ENCODE results near the gene GDPD1.

The GDPD1 gene

DNA sequence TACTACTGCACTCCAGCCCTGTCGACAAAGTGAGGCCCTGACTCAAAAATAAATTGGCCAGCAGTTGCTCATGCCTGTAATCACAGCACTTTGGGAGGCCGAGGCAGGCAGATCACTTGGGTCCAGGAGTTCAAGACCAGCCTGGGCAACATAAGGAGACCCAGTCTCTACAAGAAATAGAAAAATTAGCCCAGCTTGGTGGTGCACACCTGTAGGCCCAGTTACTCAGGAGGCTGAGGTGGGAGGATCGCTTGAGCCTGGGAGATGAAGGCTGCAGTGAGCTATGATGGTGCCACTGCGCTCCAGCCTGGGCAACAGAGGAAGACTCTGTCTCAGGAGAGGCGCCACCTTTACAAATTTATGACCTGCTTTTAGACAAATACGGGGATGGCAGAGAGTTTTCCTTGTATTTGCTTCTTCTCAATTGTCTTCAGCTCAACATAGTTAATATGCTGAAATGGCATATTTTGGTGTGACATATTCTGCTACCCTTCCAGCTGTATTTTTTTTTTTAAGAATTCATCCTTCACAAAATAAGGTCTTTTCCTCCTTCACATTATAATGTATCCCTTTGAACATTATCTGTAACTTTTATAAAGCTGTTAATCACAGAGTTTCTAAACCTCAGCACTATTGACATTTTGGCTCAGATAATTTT is 90.1 kb downstream of the GDPD1 start:
- Histone ChIP-seq H3K9me3 (ENCODE audit: control insufficient read depth, insufficient read depth, low read depth, low read length) (no peaks in the 10 kb centered on the region), H3K4me3 (ENCODE audit: low read depth, low read length) (no peak overlapping the region), H3K4me1 (ENCODE audit: control insufficient read depth, insufficient read depth, low read length) (no peaks in the 10 kb centered on the region), H3K27ac (ENCODE audit: extremely low read depth, low read depth, low read length) (no peak overlapping the region), H3K36me3 (ENCODE audit: control insufficient read depth in 2 of 2, insufficient read depth in 1 of 2, low read length in 2 of 2) (no peaks in the 10 kb centered on the region)
- TF ChIP-seq WT1 (tag by site-specific recombination; IDR thresholded peaks at IDR 0.05), result no peak
- TF ChIP-seq, protein P1, sequence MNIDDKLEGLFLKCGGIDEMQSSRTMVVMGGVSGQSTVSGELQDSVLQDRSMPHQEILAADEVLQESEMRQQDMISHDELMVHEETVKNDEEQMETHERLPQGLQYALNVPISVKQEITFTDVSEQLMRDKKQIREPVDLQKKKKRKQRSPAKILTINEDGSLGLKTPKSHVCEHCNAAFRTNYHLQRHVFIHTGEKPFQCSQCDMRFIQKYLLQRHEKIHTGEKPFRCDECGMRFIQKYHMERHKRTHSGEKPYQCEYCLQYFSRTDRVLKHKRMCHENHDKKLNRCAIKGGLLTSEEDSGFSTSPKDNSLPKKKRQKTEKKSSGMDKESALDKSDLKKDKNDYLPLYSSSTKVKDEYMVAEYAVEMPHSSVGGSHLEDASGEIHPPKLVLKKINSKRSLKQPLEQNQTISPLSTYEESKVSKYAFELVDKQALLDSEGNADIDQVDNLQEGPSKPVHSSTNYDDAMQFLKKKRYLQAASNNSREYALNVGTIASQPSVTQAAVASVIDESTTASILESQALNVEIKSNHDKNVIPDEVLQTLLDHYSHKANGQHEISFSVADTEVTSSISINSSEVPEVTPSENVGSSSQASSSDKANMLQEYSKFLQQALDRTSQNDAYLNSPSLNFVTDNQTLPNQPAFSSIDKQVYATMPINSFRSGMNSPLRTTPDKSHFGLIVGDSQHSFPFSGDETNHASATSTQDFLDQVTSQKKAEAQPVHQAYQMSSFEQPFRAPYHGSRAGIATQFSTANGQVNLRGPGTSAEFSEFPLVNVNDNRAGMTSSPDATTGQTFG (tag by site-specific recombination; IDR thresholded peaks at IDR 0.05; ENCODE audit: borderline replicate concordance), result no peak
- no peak for TF ChIP-seq ZBTB21 (tag by site-specific recombination; IDR thresholded peaks at IDR 0.05)
- TF ChIP-seq ZSCAN23 (tag by site-specific recombination; IDR thresholded peaks at IDR 0.05), result no peak
- TF ChIP-seq ZNF548 (tag by site-specific recombination; IDR thresholded peaks at IDR 0.05), result no peak
- TF ChIP-seq KLF9 (tag by site-specific recombination; IDR thresholded peaks at IDR 0.05; ENCODE audit: low read depth), result no peak
- TF ChIP-seq ZNF629 (tag by site-specific recombination; IDR thresholded peaks at IDR 0.05), result no peak
- no peak for TF ChIP-seq SETDB1 (IDR thresholded peaks at IDR 0.05; ENCODE audit: insufficient read length, low read length)
- no peak for TF ChIP-seq ZNF239 (tag by site-specific recombination; IDR thresholded peaks at IDR 0.05)
- TF ChIP-seq ZNF37A (tag by site-specific recombination; IDR thresholded peaks at IDR 0.05), result no peak
- CTCF ChIA-PET, result interaction anchor here (0.6 to 12.1 kb wide), 43 partner anchors 10 to 1248 kb away, joined by 3 to 290 read pairs (median 4); partner anchors contain the start of genes GDPD1 and SMG8
- POLR2A ChIA-PET, result interaction anchor here (0.6 to 1.2 kb wide), 2 partner anchors 90 to 255 kb away, joined by 3 read pairs; partner anchors contain the start of genes DHX40 and GDPD1

DNA sequence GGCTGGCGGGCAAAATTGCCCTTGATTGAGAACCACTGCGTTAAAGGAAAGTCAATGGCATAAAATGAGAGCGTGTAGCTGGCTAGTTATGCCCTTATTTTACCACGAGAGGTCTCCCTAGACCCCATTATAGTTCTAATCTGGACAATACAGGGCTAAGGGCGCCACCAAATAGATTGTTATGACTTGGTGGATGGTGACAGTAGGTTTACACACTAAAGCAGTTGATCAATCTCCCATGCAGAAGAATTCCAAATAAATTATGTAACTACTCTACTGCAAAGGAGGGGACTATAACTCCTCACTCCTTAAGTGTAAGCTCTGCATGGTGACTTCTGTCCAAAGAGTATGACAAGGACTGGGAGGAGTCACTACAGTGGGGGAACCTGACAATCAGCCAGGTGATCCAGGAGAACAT is 90.7 kb downstream of the GDPD1 start:
- Histone ChIP-seq H3K9me3 (ENCODE audit: control insufficient read depth, insufficient read depth, low read depth, low read length) (no peaks in the 10 kb centered on the region), H3K4me1 (ENCODE audit: control insufficient read depth, insufficient read depth, low read length) (no peaks in the 10 kb centered on the region), H3K27ac (ENCODE audit: extremely low read depth, low read depth, low read length) (no peak overlapping the region), H3K36me3 (ENCODE audit: control insufficient read depth in 2 of 2, insufficient read depth in 1 of 2, low read length in 2 of 2) (no peaks in the 10 kb centered on the region), H3K4me3 (ENCODE audit: low read depth, low read length) (no peak overlapping the region)
- POLR2A ChIA-PET, result interaction anchor here (0.5 to 1.2 kb wide), 3 partner anchors 91 to 254 kb away, joined by 3 to 4 read pairs (median 3); partner anchors contain the start of genes DHX40 and GDPD1
- CTCF ChIA-PET, result interaction anchor here (0.5 to 12.1 kb wide), 44 partner anchors 9 to 1248 kb away, joined by 3 to 290 read pairs (median 4); partner anchors contain the start of gene GDPD1
- TF ChIP-seq ZNF660 (tag by site-specific recombination; IDR thresholded peaks at IDR 0.05) (peak; percentile 83), ZBTB17 (tag by site-specific recombination; IDR thresholded peaks at IDR 0.05) (peak; percentile 50), ZNF112 (tag by site-specific recombination; IDR thresholded peaks at IDR 0.05) (no peak), TRIM28 (IDR thresholded peaks at IDR 0.05; ENCODE audit: borderline replicate concordance, low read length) (no peak), ZNF10 (tag by site-specific recombination; IDR thresholded peaks at IDR 0.05) (0 out of 2 replicates have a peak, but pooled peaks have one; percentile 6), ZBTB8A (tag by site-specific recombination; IDR thresholded peaks at IDR 0.05) (no peak), GLIS2 (tag by site-specific recombination; IDR thresholded peaks at IDR 0.05) (no peak), ZNF670 (tag by site-specific recombination; IDR thresholded peaks at IDR 0.05; ENCODE audit: low read depth) (no peak), ZNF654 (tag by site-specific recombination; IDR thresholded peaks at IDR 0.05; ENCODE audit: low read depth) (peak; percentile 96)
- TF ChIP-seq, protein P2, sequence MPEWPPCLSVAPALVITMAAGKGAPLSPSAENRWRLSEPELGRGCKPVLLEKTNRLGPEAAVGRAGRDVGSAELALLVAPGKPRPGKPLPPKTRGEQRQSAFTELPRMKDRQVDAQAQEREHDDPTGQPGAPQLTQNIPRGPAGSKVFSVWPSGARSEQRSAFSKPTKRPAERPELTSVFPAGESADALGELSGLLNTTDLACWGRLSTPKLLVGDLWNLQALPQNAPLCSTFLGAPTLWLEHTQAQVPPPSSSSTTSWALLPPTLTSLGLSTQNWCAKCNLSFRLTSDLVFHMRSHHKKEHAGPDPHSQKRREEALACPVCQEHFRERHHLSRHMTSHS (tag by site-specific recombination; IDR thresholded peaks at IDR 0.05), result no peak
- TF ChIP-seq, protein P3, sequence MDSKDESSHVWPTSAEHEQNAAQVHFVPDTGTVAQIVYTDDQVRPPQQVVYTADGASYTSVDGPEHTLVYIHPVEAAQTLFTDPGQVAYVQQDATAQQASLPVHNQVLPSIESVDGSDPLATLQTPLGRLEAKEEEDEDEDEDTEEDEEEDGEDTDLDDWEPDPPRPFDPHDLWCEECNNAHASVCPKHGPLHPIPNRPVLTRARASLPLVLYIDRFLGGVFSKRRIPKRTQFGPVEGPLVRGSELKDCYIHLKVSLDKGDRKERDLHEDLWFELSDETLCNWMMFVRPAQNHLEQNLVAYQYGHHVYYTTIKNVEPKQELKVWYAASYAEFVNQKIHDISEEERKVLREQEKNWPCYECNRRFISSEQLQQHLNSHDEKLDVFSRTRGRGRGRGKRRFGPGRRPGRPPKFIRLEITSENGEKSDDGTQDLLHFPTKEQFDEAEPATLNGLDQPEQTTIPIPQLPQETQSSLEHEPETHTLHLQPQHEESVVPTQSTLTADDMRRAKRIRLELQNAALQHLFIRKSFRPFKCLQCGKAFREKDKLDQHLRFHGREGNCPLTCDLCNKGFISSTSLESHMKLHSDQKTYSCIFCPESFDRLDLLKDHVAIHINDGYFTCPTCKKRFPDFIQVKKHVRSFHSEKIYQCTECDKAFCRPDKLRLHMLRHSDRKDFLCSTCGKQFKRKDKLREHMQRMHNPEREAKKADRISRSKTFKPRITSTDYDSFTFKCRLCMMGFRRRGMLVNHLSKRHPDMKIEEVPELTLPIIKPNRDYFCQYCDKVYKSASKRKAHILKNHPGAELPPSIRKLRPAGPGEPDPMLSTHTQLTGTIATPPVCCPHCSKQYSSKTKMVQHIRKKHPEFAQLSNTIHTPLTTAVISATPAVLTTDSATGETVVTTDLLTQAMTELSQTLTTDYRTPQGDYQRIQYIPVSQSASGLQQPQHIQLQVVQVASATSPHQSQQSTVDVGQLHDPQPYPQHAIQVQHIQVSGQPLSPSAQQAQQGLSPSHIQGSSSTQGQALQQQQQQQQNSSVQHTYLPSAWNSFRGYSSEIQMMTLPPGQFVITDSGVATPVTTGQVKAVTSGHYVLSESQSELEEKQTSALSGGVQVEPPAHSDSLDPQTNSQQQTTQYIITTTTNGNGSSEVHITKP (tag by site-specific recombination; IDR thresholded peaks at IDR 0.05), result 0 out of 2 replicates have a peak, but pooled peaks have one; percentile 8
- TF ChIP-seq, protein P4, sequence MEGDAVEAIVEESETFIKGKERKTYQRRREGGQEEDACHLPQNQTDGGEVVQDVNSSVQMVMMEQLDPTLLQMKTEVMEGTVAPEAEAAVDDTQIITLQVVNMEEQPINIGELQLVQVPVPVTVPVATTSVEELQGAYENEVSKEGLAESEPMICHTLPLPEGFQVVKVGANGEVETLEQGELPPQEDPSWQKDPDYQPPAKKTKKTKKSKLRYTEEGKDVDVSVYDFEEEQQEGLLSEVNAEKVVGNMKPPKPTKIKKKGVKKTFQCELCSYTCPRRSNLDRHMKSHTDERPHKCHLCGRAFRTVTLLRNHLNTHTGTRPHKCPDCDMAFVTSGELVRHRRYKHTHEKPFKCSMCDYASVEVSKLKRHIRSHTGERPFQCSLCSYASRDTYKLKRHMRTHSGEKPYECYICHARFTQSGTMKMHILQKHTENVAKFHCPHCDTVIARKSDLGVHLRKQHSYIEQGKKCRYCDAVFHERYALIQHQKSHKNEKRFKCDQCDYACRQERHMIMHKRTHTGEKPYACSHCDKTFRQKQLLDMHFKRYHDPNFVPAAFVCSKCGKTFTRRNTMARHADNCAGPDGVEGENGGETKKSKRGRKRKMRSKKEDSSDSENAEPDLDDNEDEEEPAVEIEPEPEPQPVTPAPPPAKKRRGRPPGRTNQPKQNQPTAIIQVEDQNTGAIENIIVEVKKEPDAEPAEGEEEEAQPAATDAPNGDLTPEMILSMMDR (tag by site-specific recombination; IDR thresholded peaks at IDR 0.05), result peak; percentile 88
